Measurements from ENCODE around the gene HOXC10.

- TF ChIP-seq CTCF (IDR thresholded peaks at IDR 0.05; ENCODE audit: poor library complexity), result no peak
- peak; percentile 90 for TF ChIP-seq EZH2 (IDR thresholded peaks at IDR 0.05; ENCODE audit: borderline replicate concordance)
Observed at GRCh38 chr12:53995002-53995377, 10.0 kb downstream of the HOXC10 start.

Measured in hepatocyte (in vitro differentiated cells).